ENCODE data around the gene GSE1. TPM values are rescaled to one million over a fixed set of nuclear protein-coding genes. Genes with fewer than 3 reads are reported as not detected.

Gene GSE1
- total and polyA plus RNA-seq, 2 of the 13 experiments (the other 11 are each of a cell fraction or from before 2014, with no cell fraction given), result 16.1 to 31.2 TPM

DNA sequence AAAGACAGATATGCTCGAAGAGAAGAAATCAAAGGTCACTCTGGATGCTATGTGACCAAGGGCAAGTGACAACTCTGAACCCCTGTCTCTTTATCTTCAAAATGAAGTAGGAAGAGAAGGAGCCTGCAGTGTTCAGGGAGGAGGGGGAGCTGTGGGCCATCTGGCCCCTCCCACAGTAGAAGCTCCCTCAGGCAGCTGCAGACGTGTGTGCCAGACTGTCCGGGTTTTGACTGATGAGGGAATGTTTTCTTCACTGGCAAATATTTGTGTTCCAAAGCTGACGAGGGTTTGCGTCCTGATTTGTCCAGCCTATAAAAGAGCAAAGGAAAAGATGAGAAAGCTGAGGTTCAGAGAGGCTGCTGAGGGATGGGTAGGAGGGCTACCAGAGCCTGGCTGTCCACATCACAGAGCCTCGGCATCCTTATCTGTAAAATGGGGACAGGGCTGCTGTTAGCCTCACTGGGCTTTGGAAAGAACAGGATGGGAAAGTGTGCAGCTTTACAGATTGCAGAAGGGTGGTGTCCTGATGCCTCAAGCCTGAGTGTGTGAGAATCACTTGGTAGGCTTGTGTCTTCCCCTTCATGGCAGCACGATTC, 77.4 kb downstream of the GSE1 start:
- H4K20me1 ChIP-seq (ENCODE audit: insufficient read depth, low read length), result no peaks in the 10 kb centered on the region
- 3% methylated on average over 7 of the region's 7 CpGs for whole genome bisulfite sequencing (ENCODE audit: low lambda C conversion rate)
- H3K4me1 ChIP-seq (ENCODE audit: insufficient read depth, low read length), result peaks cover 42% of the 10 kb centered on the region
- FAIRE-seq (no peak), ATAC-seq (no peak), DNase-seq (ENCODE audit: low spot score) (peak; percentile 31)
- peak overlapping the region; percentile 83 for H3K4me2 ChIP-seq (ENCODE audit: low read depth, low read length)
- ChIA-PET CTCF (ENCODE audit: low intra/inter-chr PET ratio, low total read pairs) (no interaction called here), POLR2A (no interaction called here)
- H3K27me3 ChIP-seq (ENCODE audit: control insufficient read depth in 1 of 2, insufficient read depth in 2 of 2, low read length in 2 of 2), result peaks cover 6 to 47% of the 10 kb centered on the region in 2 experiments; a peak in 4 of 5 replicates
- no peaks in the 10 kb centered on the region for H3K9me3 ChIP-seq (ENCODE audit: low read length)
- H3K79me2 ChIP-seq (ENCODE audit: insufficient read depth, low read length), result no peaks in the 10 kb centered on the region
- no peak overlapping the region for H2AFZ ChIP-seq (ENCODE audit: low read length)
- H3K27ac ChIP-seq (ENCODE audit: extremely low read length, insufficient read depth, low read length), result no peak overlapping the region
- no peak overlapping the region for H3K9ac ChIP-seq (ENCODE audit: insufficient read depth, low read depth, low read length)
- intact Hi-C loops (cut with micrococcal nuclease; ENCODE audit: unreplicated experiment) (no loop called here), in situ Hi-C loops (cut with HindIII; ENCODE audit: extremely low pct_ligation_motif_present, low pct_unique_long_range_greater_than_20kb) (no loop called here)
- TF ChIP-seq SP1 (IDR thresholded peaks at IDR 0.05), result no peak
- 0 out of 2 replicates have a peak, but pooled peaks have one; percentile 10 for TF ChIP-seq SP1 (CRISPR knock-in tag; IDR thresholded peaks at IDR 0.05)
- 0 out of 2 replicates have a peak, but pooled peaks have one; percentile 38 for TF ChIP-seq ADNP (CRISPR knock-in tag; IDR thresholded peaks at IDR 0.05)
- TF ChIP-seq ZNF629 (CRISPR knock-in tag; conservative IDR thresholded peaks at IDR 0.05), result peak; percentile 94
- peak; percentile 25; the same call in 1 of the 2 replicates for TF ChIP-seq CHD4 (IDR thresholded peaks at IDR 0.05; ENCODE audit: borderline replicate concordance, low read length)
- TF ChIP-seq ZNF263 (CRISPR knock-in tag; IDR thresholded peaks at IDR 0.05), result peak; percentile 95
- no peak for TF ChIP-seq KLF6 (CRISPR knock-in tag; IDR thresholded peaks at IDR 0.05)
- H3K4me3 ChIP-seq (replicated peaks in 1 of 3; ENCODE audit: insufficient read depth in 1 of 3, low read depth in 2 of 3, low read length in 3 of 3), result no peak overlapping the region
- BruUV-seq (replicated peaks), result no TSS peak
- no peaks in the 10 kb centered on the region; a peak in 2 of 5 replicates for H3K36me3 ChIP-seq (replicated peaks in 1 of 2; ENCODE audit: control insufficient read depth in 1 of 2, insufficient read depth in 2 of 2, low read length in 2 of 2)

DNA sequence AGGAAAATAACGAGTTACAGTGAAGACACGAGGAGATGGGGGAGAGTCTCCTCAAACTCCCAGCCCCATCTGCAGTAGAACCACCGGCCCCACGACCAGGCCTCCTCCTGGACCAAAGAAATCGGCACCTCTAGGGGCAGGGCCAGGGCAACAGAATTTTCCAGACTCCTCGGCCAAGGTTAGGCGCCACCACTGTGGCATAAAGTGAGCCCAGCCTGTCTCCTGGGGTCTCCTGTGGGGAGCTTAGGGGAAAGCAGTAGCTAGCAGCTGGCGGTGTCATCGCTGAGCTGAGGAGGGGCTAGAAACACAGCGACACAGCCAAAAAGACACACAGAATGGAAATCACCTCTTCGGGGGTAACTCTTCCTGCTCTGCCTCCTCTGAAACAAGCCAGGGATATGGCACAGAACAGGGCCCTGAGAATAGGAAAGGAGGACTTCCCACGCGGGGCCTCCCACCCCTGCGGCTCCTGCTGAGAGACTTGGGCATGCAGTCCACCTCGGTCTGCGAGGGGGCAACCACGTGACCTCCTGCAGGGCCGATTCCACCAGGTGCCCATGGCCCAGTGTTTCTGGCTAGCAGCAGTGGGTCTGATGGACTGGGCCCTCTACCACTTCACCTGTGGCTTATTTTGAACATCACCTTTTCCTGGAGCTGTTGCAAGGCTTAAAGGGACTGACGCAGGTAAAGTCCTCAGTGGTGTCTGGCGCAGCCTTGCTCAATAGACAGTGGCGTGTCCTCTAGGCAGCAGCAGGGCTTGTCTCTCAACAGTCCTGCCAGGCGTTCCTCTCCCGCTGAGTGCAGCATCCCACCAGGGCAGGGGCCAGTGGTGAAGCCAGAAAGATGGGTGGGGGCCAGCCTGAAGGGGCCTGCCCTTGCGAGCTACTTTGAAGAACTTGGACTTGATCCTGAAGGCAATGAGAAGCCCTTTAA, 82.3 kb downstream of the GSE1 start:
- Histone ChIP-seq H3K4me3 (replicated peaks in 1 of 3; ENCODE audit: insufficient read depth in 1 of 3, low read depth in 2 of 3, low read length in 3 of 3) (no peak overlapping the region), H2AFZ (ENCODE audit: low read length) (no peak overlapping the region), H3K36me3 (replicated peaks in 1 of 2; ENCODE audit: control insufficient read depth in 1 of 2, insufficient read depth in 2 of 2, low read length in 2 of 2) (no peaks in the 10 kb centered on the region), H3K9ac (ENCODE audit: insufficient read depth, low read depth, low read length) (no peak overlapping the region), H3K27me3 (ENCODE audit: control insufficient read depth in 1 of 2, insufficient read depth in 2 of 2, low read length in 2 of 2) (peaks cover 9 to 84% of the 10 kb centered on the region in 2 experiments; a peak in 4 of 5 replicates), H3K27ac (ENCODE audit: extremely low read length, insufficient read depth, low read length) (no peak overlapping the region), H3K4me1 (ENCODE audit: insufficient read depth, low read length) (peaks cover 22% of the 10 kb centered on the region), H3K79me2 (ENCODE audit: insufficient read depth, low read length) (no peaks in the 10 kb centered on the region), H4K20me1 (ENCODE audit: insufficient read depth, low read length) (no peaks in the 10 kb centered on the region), H3K4me2 (ENCODE audit: low read depth, low read length) (no peak overlapping the region), H3K9me3 (ENCODE audit: low read length) (no peaks in the 10 kb centered on the region)
- DNase-seq (ENCODE audit: low spot score) (no peak), ATAC-seq (peak; percentile 51), FAIRE-seq (no peak)
- in situ Hi-C loops (cut with HindIII; ENCODE audit: extremely low pct_ligation_motif_present, low pct_unique_long_range_greater_than_20kb) (no loop called here), intact Hi-C loops (cut with micrococcal nuclease; ENCODE audit: unreplicated experiment) (no loop called here)
- POLR2A ChIA-PET, result no interaction called here
- WGBS (ENCODE audit: low lambda C conversion rate), result 30% methylated on average over 20 of the region's 24 CpGs
- CTCF ChIA-PET (ENCODE audit: low intra/inter-chr PET ratio, low total read pairs), result no interaction called here
- BruUV-seq (replicated peaks), result no TSS peak
- no peak for TF ChIP-seq HNRNPL (IDR thresholded peaks at IDR 0.05; ENCODE audit: low read depth, low read length)
- TF ChIP-seq, protein P1, sequence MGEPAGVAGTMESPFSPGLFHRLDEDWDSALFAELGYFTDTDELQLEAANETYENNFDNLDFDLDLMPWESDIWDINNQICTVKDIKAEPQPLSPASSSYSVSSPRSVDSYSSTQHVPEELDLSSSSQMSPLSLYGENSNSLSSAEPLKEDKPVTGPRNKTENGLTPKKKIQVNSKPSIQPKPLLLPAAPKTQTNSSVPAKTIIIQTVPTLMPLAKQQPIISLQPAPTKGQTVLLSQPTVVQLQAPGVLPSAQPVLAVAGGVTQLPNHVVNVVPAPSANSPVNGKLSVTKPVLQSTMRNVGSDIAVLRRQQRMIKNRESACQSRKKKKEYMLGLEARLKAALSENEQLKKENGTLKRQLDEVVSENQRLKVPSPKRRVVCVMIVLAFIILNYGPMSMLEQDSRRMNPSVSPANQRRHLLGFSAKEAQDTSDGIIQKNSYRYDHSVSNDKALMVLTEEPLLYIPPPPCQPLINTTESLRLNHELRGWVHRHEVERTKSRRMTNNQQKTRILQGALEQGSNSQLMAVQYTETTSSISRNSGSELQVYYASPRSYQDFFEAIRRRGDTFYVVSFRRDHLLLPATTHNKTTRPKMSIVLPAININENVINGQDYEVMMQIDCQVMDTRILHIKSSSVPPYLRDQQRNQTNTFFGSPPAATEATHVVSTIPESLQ (CRISPR knock-in tag; conservative IDR thresholded peaks at IDR 0.05), result no peak
